Left renal cortex interstitium (tissue), 4 donors: ENCODE results near the gene CALM3. TPM values are rescaled to one million over a fixed set of nuclear protein-coding genes. Genes with fewer than 3 reads are reported as not detected.
A peak's percentile ranks its signal among the peaks of the same experiment; 100 is the strongest.

ENCODE experiments used
- DNase-seq, 4 donors: peaks; one replicate each; pipeline ENCODE4 v3.0.0-alpha.2; 2013; ENCODE audit warnings: low read depth in 4 of 4, low spot score in 2 of 4, missing footprints in 1 of 4
- polyA plus RNA-seq, 4 donors: library from polyadenylated mRNA; unstranded; fragments of 120-200 nt; gene quantifications; one replicate each; pipeline ENCODE4 v1.2.1, GENCODE V29; 2013; ENCODE audit not compliant: insufficient read length in 4 of 4

Gene CALM3
- polyA plus RNA-seq, 4 donors = 405 to 493 (median 431) TPM

- DNase-seq = no peak
Measured at GRCh38 chr19:46598372-46598917, 2.7 kb upstream of the CALM3 start.

GRCh38 chr19:46599716-46600373, 1.3 kb upstream of the CALM3 start:
- DNase-seq = no peak

DNA sequence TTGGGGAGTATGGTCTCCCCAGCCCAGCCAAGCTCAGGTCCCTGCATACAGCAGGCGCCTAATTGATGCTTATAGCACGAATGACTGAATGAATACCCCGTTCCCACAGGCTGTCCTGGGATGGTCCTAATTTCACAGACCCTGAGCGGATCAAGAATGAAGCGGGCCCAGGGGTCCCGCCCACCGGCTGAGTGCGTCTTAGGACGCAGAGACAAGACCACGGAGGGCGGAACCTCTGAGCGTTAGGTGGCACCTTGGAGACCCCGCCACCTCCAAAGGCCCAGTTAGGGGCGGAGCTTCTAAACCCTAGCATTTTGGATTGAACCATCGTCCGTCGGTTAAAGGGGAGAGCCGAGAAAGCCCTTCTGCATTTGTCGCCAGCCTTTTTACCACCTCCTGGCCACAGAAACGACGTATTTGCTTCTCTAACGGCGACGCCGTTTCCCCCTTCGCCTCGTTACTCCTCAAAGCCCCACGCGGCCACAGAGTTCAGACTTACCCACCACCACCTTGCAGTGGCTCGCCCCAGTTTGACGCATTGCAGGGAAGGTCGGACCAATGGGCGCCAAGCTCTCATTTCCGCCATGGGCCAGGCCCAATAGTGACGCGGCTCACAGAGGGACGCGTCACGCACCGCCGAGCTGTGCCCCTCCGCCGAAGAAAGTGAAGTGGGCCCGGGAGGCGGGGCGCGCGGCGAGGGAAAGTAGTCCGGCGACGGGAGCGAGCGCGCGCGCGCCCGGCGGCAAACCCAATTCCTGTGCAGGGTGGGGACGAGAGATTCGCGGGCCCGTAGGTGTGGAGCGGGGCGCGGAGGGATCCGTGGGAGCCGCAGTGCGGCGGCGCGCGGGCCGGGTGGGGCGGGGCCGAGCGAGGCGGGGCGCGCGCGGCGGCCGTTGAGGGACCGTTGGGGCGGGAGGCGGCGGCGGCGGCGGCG, 479 bp upstream of the CALM3 start:
- DNase-seq = peak; percentile 96 to 100 (median 99)

DNA sequence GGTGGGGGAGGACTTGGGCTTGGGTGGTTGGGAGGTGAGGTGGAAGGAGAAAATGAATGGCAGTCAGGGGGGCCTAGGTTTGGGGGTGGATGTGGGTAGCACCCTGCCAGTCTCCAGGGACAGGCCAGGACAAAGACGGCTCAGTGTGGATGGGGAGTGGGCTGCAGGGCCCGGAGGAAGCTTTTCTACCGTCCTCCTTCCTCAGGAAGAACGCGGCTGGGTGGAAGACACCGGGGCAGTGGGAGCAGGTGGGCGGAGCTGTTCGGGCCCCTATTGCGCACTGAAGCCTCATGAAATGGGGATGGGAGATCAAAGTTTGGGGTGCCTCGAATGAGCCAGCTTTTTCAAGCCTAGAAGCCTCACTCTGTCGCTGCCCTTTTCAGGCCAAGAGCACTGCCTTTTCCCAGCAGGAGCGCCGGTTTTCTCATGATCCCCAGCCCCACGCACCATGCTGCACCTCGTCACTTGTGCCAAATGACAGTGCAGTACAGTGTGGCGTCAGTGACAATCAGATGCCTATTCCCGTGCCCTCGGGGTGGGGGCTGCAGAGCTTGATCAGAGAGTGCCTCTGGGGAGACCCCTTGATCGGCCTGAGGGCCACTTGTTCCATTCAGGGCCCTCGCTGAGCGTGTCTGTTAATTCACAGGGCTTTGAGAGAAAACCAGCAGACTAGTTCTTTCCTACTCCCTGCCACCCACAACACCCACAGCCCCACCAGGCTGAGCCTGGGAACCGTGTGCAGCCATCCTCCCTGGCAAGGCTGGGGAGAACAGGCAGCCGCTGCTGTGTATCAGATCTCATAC, 1.5 kb downstream of the CALM3 start:
- DNase-seq = no peak

DNA sequence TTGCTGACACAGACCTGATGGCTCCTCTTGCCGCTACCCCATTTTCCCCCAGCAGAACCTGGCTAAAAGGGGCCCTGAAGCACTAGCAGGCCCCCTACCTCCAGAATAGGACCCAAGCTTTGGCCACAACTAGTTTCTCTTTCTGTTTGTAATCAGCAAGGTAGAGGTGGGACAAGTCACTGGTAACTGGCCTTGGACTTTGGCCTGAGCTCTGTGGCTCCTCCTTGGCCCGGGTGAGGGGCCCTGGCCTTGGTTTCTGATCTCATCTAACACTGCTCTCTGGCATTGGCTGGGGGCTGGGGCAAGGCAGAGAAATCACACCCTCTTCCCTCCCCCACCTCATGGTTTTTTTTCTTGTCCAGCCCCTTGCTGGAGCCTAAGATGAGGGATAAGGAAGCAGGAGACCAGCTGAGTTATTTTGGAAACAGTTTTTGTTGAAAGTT, 2.1 kb downstream of the CALM3 start:
- DNase-seq = no peak

DNA sequence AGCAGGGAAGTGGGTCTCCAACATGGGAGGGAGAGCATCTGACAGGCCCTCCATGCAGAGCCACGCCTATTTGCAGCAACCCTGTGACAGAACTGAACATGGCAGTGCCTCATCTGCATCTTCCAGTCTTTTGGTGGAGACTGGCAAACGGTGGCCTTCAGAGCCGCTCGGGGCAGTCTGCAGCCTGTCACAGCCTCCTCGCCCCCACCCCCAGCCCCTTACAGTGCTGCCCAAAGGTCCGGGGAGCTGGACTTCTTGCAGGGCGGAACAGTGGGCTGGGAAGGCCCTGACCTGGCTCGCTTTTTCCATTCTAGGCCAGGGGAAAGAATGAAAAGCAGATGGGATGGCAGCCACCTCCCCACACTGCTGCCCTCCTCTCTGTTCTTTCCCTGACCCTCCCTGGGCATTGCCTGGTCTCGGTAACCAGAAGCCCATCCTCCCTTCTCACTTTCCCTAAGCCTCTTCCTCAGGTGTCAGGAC, 2.7 kb downstream of the CALM3 start:
- DNase-seq = no peak

- no peak for DNase-seq
Measured at GRCh38 chr19:46604781-46605355, 3.7 kb downstream of the CALM3 start.

DNA sequence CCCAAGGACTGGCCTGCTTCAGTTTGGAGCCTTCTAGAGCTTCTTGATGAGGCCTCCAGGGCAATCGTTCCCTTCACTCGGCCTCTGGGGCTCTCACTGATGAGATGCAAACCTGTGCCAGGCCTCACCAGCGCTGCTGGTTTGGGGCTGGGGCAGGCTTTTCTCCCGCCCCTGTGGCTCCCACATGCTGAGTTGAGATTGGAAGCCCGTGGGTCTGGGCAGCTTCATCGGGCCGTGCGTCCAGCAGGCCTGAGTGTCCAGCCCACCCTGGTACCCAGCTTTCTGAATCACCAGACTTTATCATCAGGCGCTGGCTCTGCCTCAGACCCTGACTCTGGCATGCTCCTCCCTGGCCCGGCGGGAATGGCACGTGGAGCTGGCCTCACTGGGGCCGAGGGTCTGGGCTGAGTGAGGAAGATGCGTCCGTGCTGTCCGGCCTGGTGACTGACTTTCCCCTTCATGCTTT, 4.3 kb downstream of the CALM3 start:
- DNase-seq = no peak

DNA sequence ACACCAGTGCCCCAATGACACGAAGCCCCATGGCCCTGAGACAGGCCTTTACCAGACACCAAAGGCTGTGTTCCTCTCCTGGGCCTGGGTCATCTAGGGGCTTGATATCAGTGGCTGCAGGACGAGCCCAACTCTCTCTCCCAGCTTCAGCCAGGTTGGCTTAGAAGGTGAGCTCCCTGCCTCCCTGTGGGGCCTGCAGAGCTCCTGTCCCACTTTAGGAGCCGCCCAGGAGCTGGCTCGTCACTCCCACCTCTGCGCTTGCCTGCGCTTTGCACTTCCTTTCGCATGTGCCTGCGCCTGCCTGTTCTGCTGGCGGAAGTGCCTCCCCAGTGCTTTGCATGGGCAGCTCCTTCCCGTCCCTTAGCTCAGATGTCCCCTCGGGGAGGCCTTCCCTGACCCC, 4.9 kb downstream of the CALM3 start:
- DNase-seq = no peak

GRCh38 chr19:46606681-46607447, 5.7 kb downstream of the CALM3 start:
- no peak for DNase-seq

GRCh38 chr19:46607448-46607841, 6.3 kb downstream of the CALM3 start:
- no peak for DNase-seq

DNA sequence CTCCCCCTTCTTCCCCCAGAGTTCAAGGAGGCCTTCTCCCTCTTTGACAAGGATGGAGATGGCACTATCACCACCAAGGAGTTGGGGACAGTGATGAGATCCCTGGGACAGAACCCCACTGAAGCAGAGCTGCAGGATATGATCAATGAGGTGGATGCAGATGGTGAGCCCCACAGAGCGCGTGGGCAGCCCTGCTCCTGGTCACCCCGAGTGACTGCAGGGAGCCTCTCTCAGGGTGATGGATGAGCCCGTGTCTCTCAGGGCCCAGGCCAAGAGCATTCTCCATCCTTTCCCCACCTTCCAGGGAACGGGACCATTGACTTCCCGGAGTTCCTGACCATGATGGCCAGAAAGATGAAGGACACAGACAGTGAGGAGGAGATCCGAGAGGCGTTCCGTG, 7.0 kb downstream of the CALM3 start:
- no peak for DNase-seq

- no peak for DNase-seq
Measured at GRCh38 chr19:46608581-46609345, 7.6 kb downstream of the CALM3 start.

DNA sequence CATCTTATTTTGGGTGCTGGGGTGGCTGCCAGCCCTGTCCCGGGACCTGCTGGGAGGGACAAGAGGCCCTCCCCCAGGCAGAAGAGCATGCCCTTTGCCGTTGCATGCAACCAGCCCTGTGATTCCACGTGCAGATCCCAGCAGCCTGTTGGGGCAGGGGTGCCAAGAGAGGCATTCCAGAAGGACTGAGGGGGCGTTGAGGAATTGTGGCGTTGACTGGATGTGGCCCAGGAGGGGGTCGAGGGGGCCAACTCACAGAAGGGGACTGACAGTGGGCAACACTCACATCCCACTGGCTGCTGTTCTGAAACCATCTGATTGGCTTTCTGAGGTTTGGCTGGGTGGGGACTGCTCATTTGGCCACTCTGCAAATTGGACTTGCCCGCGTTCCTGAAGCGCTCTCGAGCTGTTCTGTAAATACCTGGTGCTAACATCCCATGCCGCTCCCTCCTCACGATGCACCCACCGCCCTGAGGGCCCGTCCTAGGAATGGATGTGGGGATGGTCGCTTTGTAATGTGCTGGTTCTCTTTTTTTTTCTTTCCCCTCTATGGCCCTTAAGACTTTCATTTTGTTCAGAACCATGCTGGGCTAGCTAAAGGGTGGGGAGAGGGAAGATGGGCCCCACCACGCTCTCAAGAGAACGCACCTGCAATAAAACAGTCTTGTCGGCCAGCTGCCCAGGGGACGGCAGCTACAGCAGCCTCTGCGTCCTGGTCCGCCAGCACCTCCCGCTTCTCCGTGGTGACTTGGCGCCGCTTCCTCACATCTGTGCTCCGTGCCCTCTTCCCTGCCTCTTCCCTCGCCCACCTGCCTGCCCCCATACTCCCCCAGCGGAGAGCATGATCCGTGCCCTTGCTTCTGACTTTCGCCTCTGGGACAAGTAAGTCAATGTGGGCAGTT, 8.6 kb downstream of the CALM3 start:
- DNase-seq = no peak

GRCh38 chr19:46610413-46610775, 9.3 kb downstream of the CALM3 start:
- no peak for DNase-seq

DNA sequence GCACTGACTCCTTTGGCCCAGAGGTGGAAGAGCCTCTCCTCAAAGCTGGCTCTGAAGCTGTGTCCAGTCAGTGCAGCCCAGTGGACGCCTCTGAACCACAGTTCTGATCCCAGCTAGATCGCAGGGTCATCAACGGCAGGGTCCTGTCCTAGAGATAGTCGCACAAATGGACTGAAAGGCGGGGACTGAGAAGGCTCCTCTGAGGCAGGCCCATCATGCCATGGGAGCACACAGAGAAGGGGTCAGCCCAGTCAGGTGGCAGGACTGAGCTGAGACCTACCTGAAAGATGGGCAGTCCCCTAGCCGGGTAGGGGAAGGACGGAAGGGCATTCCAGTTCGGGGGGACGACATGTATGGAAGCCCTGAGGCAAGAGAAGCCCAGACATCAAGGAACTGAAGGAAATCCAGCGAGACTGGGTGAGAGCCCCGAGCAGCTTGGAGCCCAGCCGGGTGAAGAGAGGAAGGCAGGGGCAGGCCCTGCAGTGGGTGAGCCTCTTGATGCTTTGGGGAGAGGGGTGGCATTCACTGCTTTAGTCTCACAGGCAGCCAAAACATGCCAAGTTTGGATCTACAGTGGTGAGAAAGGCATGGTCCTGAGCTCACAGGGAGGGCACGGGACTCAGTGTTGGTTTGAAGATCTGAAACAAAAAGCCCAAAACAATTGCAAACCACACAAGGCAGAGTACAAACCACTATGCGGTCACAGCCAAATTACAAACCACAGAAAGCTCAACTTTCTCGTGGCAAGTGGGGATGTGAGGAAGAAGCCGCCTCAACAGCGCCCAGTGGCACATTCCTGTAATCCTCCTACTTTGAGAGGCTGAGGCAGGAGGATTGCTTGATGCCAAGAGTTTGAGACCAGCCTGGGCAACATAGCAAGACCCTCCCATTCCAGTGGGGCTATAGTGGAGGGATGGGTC, 10.0 kb downstream of the CALM3 start:
- DNase-seq = no peak

DNA sequence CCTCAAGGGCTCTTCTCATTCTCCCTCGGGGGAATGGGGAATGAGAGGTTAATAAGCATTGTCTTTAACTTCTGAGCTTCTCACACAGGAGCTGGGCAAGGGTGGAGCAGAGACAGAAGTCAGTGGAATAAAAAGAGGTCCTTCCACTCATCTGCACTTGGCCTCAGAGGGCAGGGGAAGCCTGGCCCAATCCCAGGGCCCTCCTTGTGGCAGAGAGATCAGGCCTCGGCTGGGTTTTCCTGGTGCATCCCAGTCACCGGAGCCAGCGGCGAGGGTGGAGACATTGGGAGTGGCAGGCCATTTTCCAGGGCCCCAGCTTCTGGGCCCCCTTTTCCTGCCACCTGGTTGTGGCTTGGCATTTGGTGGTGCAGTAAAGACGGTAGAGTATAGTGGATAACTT, 10.6 kb downstream of the CALM3 start:
- DNase-seq = no peak
